ENCODE data around the gene MAP4K5. TPM values are rescaled to one million over a fixed set of nuclear protein-coding genes. Genes with fewer than 3 reads are reported as not detected.
"Not testable (repeated sequence)": the region's sequence is repeated elsewhere in the genome, so short reads cannot be mapped to it uniquely, and the experiment has no call there.

The MAP4K5 gene
- polyA plus RNA-seq, 4 donors: 45.2 to 62.3 (median 52.2) TPM

DNA sequence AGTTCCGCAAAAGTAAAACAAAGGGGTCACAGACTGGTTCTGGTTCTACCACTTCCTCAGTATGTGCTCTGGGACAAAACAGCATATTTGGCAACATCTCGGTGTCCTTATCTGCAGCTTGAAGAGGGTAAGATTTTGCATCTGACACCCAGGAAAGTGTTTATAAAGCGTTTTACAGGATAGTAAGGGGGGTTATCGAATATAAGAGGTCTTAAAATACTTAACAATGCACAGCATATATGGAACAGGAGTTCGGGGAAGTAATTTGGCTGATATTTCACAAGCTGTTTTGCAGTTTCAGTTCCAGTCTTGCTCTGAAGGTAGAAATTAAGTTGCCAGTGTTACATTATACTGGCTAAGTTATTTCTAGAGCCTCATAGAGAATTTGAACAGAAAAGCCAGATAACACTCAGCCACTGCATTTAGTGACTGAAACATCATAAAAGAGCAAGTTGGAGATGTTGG is 904 bp upstream of the MAP4K5 start:
- no peak for DNase-seq (ENCODE audit: low read depth in 4 of 4, low spot score in 2 of 4)

DNA sequence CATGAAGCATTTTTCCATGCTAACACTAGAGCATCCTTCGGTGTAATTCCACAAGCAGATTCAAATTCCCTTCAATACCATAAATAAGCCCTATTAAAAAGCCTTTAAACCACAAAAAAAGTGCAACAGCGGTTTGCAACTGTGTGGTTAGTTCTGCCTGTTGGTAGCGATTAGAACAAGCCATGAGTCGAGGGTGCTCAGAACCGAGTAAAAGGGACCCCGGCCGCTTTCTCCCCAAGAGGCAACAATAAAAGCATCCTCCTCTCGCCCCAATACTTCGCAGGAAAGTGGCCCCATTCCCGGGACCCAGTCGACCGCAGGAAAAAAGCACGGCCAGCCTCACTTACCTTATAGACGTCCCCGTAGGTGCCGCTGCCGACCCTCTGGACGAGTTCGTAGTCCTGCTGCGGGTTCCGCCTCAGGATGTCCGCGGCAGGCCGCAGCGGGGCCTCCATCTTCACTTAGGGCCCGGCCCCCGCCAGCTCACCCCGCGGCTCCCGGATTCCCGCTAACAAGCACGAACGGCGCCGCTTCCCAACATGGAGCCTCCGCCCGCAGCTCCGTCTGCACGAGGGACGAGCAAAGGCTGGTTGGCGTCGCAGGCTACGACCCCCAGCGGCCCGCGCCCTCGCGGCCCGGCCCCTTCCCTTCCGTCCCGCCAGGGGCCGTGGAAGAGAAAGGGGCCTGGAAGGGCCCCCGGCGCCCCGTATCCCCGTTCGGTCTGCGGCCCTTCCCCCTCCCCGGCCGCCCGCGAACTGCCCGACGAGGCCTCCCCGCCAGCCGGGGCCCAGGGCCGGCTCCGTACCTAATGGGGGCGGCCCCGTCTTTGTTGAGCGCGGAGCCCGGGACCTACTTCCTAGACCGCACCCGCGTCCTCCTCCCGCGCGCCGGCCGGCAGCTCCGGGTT is 521 bp downstream of the MAP4K5 start:
- DNase-seq (ENCODE audit: low read depth in 4 of 4, low spot score in 2 of 4): peak in 3 of 4 donors; percentile 34 to 65 (median 63)

DNA sequence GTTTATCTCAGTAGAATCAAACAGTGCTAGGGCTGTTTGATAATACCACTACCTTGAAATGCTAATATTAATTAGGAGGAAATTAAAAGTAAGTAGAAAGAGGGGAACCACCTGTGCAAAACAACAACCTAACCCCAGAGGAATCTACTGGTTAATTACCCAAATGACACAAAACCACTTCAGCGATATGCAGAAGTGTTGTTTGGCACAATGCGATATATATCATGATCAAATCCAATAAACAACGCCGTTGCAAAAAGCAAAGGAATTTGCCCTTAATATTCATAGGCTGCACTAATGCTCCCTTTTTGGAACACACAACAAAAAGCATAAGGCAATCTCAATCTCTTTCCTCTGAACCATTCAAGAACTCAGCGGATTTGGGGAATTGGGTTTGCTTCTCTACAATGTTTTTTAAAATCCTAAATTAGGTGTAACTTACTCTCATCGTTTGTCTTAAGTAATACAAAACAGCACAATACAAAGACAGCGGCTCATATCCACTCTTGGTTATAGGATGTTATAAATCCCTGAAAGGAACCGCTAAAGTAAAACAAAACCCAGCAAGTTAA is 1.5 kb downstream of the MAP4K5 start:
- peak in 1 of 4 donors; percentile 36 for DNase-seq (ENCODE audit: low read depth in 4 of 4, low spot score in 2 of 4)

DNA sequence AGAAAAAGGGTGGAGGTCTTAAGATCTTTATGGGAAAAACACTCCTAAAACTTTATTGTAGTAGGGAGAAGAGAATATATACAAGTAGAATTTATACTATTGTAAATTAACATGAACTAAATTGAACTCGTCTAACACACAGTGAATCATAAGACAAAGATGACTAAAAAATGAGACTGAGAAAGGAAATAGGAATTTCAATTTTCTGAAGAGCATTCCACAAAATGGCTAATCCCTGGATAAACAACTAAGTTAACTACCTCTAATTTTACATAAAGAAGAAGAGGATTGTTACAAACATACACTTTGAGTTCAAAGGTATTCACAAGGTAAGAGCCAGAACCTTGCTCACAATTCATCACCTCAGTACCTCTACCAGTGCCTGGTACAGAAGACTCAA is 2.0 kb downstream of the MAP4K5 start:
- DNase-seq (ENCODE audit: low read depth in 4 of 4, low spot score in 2 of 4): no peak

DNA sequence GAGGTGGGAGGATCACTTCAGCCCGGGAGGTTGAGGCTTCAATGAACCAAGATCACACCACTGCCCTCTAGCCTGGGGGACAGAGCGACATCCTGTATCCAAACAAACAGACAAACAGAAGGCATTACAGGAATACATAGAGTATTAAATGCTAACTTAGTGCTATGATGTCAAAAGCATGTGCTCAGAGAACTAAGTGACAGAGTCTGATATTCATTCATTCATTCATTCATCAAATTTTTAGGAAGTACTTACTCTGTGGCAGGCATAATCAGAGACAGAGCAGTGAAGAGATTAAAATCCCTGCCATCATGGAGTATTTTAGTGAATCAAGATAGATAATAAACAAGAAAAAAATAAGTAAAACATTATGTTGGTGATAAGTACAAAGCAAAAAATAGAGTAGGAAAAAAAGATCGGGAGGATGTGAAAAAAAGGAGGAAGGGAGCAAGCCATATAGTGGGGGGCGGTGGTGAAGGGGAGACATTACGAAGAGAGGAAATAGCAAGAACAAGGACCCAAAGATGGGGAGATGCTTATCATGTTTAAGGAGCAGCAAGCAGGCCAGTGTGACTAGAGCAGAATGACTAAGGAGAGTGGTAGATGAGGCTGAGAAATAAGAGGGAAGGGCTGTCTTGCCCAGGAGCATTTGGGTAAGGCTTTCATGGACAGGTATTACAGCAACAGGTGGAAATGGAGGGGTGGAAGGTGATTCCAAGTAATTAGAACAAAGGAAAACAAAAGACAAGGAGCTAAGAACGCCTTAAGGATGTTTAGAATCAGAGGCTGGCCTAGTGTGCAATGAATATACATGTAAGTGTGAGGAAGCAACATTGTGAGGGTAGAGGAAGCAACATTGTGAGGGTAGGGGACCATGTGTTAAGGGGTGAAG is 2.8 kb downstream of the MAP4K5 start:
- no peak for DNase-seq (ENCODE audit: low read depth in 4 of 4, low spot score in 2 of 4)

DNA sequence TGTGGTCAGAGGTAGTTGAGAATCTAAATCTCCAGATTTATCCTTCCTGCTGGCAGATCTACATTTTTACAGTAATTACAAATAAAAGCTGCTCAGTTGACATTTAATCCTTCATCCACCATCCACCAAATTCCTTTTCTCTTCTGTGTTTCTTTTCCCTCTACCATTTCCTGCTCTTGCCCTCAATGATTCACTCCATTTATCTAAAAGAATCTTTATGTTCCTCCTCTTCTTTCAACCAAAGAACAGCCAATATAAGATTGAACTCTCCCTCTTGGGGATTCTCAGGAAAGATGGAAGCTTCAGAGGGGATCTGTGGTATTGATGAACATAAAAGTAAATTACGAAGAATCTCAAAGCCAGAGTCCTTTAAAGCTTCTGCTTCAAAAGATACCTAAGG is 4.4 kb downstream of the MAP4K5 start:
- no peak for DNase-seq (ENCODE audit: low read depth in 4 of 4, low spot score in 2 of 4)

DNA sequence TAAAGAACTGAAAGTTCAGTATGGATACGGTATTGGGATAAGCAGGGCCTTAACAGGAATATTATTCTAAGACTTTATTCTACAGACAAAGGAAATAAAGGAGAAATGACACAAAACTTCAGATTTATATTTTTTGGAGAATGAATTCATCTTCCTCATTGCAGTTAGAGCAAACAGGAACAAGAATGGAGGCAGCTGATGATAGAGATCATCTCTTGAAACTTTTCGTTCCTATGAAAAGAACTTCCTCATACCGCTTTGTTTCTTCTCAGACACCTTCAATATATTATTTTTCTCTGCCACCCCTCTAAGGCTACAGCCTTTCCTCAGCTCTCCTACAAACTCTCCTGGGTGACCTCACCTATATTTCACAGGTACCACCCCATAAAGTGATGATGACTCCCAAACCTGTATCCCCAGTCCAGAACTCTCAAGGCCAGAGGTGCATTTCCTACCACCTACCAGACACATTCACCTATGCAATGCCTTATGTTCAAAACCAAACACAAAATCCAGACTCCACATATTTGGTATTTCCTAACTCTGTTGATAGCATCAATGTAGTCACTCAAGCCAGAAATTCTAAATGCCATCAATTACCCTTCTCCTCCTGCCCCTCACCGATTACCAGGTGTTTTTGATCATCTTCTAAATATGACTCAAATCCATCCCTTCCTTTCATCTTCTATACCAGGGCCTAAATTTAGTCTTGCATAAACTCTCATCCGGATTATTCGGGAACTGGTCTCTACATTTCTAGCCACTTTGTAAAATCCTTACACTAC is 7.4 kb downstream of the MAP4K5 start:
- no peak for DNase-seq (ENCODE audit: low read depth in 4 of 4, low spot score in 2 of 4)

DNA sequence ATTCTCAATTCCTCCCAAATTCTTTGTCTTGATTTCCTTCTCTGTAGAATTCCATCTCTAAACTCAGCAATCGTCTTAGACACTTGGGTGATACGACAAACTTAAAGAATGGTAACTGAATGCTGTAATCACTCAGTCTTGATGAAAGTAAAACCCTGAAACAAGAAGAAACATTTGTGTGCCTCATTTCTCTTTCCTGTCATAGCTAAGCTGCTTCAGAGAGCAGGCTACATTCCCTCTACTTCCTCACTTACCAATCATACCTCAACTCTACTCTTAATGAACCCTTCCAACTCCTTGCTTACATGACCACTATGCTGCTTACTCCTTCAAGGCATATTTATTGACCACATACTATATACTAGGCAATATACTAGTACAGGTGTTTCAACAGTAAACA is 8.3 kb downstream of the MAP4K5 start:
- no peak for DNase-seq (ENCODE audit: low read depth in 4 of 4, low spot score in 2 of 4)

DNA sequence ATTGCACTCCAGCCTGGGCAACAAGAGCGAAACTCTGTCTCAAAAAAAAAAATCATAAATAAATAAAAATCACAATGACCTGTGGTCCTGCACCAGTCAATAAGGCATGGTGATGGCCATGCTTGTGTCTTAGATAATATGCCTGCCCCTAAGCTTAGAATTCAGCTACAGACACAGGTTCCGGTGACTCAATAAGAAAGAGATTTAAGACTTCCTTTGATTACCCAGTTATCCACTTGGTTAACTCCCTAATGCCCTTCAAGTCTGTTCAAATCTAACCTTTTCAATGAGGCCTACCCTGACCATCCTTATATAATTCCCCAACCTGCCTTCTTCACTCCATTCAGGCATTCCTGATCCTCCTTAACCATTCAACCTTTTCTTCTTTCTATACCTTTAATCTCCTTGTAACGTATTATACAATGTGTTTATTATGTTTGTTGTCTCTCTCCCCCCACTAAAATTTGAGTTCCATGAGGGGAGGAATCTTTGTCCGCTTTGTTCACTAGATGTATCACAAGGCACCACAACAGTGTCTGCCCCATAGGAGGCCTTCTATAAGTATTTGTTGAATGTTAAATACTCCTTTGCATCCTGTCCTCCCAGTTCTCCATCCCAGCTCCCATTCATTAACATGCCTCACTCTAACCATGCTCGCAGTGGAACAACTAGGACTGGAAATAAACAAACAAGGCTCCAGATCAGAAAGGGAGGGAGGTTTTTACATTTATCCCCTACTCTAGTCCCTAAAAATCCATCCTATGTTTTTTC is 8.9 kb downstream of the MAP4K5 start:
- no peak for DNase-seq (ENCODE audit: low read depth in 4 of 4, low spot score in 2 of 4)

DNA sequence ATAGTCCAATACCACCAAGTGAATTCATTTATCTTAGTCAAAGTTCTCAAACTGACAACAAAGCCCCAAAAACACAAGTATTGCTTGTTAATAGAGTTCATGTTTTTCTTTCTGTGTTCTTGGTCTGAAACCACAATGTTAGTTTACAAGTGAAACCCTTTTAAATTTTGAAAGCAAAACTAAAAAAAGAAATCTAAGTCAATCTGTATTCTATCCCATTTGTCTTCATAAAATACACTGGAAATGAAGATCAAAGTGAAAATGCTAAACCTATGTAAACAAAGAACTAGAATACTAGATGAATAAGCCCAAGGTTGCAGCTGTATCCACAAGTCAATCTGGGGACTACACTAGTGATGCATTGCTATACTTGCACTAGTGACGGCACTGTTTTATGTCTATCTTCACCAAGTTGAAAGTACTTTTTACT is 10.4 kb downstream of the MAP4K5 start:
- no peak for DNase-seq (ENCODE audit: low read depth in 4 of 4, low spot score in 2 of 4)

DNA sequence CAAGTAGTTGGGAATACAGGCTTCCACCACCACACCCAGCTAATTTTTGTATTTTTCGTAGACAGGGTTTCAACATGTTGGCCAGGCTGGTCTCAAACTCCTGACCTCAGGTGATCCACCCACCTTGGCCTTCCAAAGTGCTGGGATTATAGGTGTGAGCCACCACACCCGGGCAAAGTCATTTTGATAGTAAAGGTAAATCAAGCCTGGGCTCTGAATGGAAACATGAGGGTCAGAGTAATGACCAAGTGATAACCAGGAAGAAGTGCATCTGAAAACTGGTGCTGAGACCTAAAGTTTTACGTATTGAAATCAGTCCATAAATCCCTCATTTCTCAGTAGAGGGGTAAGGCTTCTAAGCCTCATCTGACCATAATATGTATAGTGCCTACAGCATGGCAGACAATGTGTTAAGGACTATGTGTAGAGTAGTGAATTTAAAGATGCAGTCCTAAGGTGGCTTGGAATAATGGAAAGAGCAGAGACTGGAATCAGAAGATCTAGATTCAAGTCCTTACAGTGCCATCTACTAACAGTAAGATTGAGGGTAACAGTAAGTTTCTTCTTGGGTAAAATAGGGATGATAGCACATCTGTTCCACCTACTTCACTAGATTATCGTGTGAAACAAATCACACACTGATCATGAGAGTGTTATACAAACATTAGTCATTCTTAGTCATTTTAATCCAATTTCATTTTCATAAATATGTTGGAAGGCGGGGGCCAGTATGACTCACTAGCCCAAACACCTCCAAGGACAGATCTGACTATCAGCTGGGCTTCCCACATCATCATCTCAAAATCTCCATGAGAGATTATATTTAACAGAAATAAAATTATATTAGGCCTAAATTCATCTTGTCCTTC is 11.2 kb downstream of the MAP4K5 start:
- DNase-seq (ENCODE audit: low read depth in 4 of 4, low spot score in 2 of 4): no peak

DNA sequence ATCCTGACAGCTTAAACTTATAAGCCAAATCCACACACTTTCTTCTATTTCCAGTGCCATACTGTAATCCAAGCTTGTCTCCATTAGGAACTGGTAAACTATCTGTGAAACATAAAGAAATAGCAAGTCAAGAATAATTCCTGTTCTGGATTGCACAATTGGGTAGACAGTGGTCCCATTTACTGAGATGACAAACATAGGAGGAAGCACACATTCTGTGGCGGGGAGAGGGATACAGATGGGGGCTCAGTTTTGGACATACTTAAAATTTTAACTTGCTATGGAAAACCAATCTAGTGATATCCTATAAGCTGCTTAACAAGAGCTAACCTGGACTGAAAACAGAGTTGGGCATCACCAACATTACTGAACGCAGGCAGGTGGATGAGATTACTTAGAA is 16.3 kb downstream of the MAP4K5 start:
- no peak for DNase-seq (ENCODE audit: low read depth in 4 of 4, low spot score in 2 of 4)

DNA sequence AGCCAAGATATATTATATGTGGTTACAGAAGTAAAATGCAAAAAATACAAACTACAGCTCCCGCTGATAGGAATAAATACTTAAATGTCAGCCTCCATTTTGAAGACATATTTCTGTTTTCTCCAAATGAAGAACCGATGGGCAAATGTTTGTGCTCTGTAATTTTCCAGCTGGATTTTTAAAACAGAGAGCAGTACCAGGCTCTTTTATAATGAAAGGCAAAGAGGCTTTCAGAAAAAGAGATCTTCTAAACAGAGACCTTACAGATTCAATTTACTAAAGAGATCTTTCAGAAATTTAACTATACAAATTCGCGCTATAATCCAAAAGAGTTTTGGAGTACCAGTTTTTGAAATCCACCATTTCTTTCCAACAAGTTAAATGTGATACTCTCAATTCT is 19.9 kb downstream of the MAP4K5 start:
- DNase-seq (ENCODE audit: low read depth in 4 of 4, low spot score in 2 of 4): no peak

DNA sequence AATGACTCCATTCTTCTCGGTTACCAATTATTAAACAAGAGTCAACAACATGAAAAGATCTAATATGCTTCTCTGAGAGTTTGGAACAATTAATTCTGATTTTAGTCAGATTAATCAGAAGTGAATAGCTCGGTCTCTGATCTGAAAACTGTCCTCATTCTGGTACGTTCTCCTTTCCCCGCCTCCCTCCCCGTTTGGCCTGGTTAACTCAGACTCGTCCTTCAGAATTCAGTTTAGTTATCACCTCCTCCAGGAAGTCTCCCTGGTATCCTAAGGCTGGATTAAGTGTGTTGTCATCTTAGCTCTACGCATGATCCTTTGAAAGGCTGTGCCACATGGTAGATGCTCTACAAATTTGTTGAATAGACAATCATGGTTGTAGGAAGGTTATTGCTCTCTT is 22.2 kb downstream of the MAP4K5 start:
- no peak for DNase-seq (ENCODE audit: low read depth in 4 of 4, low spot score in 2 of 4)

DNA sequence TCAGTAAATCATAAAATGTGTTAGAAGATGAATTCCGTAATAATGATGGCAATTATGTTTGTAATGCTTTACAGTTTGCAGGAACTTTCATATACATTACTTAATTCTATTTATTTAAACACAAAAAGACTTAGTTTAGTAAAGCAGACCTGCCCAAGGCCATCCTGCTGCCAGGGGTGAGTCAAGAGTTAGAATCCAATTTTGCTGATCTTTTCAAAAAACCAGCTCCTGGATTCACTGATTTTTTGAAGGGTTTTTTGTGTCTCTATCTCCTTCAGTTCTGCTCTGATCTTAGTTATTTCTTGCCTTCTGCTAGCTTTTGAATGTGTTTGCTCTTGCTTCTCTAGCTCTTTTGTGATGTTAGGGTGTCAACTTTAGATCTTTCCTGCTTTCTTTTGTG is 25.3 kb downstream of the MAP4K5 start:
- not testable (repeated sequence) for DNase-seq (ENCODE audit: low read depth in 4 of 4, low spot score in 2 of 4)

DNA sequence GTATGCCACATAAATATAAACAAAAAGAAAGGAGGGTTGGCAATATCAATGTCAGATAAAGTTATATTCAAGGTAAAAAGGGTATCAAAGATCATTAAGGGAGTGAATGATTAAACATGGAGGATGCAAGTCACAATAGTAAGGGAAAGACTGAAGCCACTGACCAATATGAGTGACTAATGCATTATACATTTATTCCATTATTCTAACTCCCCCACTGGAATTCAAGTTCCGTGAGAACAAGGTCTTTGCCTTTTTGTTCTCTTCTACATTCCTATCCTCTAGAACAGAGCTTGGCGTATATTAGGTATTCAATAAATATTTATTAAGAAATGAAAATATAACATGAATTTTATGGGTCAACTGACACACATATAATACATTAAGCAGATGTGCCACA is 30.7 kb downstream of the MAP4K5 start:
- DNase-seq (ENCODE audit: low read depth in 4 of 4, low spot score in 2 of 4): no peak

DNA sequence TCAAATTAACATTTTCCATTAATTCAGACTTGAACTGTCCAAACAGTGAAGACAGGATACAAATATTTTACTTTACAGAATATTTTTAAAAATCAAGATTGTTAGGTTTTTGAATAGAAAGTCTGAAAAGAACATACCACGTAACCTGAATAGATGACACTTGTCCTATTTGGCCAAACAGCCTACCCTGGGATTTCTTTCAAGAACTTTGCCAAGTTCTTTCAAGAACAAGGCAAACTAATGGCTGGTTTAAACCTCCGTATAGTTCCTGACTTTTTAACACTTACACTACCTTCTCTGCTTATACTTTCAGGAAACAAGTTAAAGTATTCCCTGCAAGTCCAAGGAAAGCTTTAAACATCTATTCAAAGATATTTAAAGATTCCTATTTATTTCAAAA is 35.0 kb downstream of the MAP4K5 start:
- DNase-seq (ENCODE audit: low read depth in 4 of 4, low spot score in 2 of 4): no peak

DNA sequence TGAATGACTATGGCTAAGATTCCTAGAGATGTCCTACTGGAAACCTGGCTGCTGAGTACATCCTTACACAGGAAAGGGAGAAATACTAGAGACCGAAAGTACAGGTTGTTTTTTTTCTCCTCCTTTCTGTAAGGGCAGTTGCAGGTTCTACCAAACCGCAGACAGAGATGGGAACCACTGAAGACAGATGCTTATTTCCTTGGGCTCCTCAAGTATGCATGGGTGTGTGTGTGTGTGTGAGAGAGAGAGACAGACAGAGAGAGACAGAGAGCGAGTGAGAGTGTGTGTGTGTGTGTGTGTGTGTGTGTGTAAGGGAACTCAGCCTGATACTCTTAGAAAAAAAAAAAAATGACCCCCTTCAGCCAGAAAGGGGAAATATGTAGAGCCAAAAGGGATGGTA is 42.5 kb downstream of the MAP4K5 start:
- DNase-seq (ENCODE audit: low read depth in 4 of 4, low spot score in 2 of 4): no peak

DNA sequence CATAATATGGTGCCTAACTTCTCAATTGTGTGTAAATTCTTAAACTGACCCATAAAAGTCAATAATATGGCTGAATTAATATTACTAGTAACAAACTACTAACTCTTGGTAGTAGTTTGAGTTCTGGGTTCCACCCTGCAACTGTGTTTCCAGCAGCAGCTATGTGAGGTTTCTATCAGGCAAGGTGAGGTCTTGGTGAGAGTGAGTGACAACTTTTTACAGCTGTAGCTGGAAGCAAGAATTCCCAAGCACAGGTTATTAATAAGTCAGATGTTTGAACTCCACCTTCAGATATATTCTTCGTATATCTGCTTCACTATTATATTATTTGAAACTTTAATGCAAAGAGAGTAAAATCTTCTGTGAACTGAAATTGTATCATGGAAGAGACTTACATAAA is 43.8 kb downstream of the MAP4K5 start:
- DNase-seq (ENCODE audit: low read depth in 4 of 4, low spot score in 2 of 4): no peak
